Mucosa of descending colon (tissue), 3 donors: ENCODE data around the gene ALKBH4. TPM values are rescaled to one million over a fixed set of nuclear protein-coding genes. Genes with fewer than 3 reads are reported as not detected.

Experiments
- ATAC-seq: fragments of 200-7000 bp; cut with Tn5 transposase; one replicate; pipeline ENCODE4 v1.9.1; 2020; ENCODE audit warnings: mild to moderate bottlenecking, moderate library complexity
- DNase-seq, 3 donors: peaks; one replicate each; pipeline ENCODE4 v3.0.0-alpha.2; 2020
- H3K36me3 ChIP-seq: fragments of 200-600 bp; one replicate; pipeline ENCODE4 v1.8.0; 2021; ENCODE audit warnings: low read depth, mild to moderate bottlenecking
- H3K4me1 ChIP-seq: fragments of 200-600 bp; one replicate; pipeline ENCODE4 v1.8.0; 2021; ENCODE audit warnings: low read depth, mild to moderate bottlenecking
- H3K4me3 ChIP-seq: fragments of 200-600 bp; one replicate; pipeline ENCODE4 v1.8.0; 2021; ENCODE audit warnings: mild to moderate bottlenecking
- H3K9me3 ChIP-seq: fragments of 200-600 bp; one replicate; pipeline ENCODE4 v1.8.0; 2021; ENCODE audit warnings: mild to moderate bottlenecking
- CTCF ChIP-seq: fragments of 200-600 bp; IDR thresholded peaks from one replicate; pipeline ENCODE4 v1.8.0; 2022; ENCODE audit warnings: antibody characterized with exemption, mild to moderate bottlenecking
- intact Hi-C, 2 donors: fragments of 100-400 bp; cut with DNase I in 1 of 2; cut with micrococcal nuclease in 1 of 2; formaldehyde crosslinking; loops; one replicate each; pipeline versions ENCODE4 v1.11.0 to v1.11.1; 2022; cut with DNase I, micrococcal nuclease
- total RNA-seq, 3 donors: library from RNA; stranded (reverse); fragmentation: NEBNext Ultra II Directional in 2 of 3; extraction: Animal tissue kit (Norgen Biotek cat#: 25700) in 2 of 3; gene quantifications; one replicate each; pipeline versions ENCODE4 v1.2.1 to v1.2.4, GENCODE V29; 2021 to 2023
- donor health status: DM: no; HTN: no; CAD: no; lungs with moderate emphysema.
- donor health status: DM: no; HTN: no; CAD: no.
- donor health status: DM: no; HTN: yes; CAD: no.

ALKBH4 gene
- total RNA-seq, 3 donors from 2014 or later = 8.4 to 11.1 (median 10.0) TPM

DNA sequence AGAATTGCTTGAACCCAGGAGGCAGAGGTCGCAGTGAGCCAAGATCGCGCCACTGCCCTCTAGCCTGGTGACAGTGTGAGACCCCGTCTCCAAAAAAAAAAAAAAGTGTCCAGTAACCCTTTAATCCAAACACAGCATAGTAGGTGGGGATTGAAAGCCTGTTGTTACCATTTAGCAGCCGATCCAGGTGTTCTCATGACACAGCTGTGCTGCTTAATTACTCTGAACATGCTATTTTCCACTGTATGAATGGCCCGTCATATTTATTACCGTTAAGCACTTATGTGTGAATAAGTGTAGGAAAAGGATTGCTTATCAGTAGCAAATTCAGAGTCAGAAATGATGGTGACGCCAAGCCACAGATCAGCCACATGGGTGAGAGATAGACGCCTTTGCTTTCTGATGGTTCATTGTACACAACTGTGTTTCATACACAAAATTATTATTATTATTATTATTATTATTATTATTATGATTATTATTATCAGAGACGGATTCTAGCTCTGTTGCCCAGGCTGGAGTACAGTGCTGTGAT, 42.9 kb downstream of the ALKBH4 start:
- TF ChIP-seq CTCF = no peak
- Histone ChIP-seq H3K36me3 (peaks cover 3% of the 10 kb centered on the region), H3K4me3 (no peak overlapping the region), H3K4me1 (peaks cover 5% of the 10 kb centered on the region), H3K9me3 (no peaks in the 10 kb centered on the region)
- DNase-seq (no peak), ATAC-seq (no peak)
- intact Hi-C loops = no loop called here

DNA sequence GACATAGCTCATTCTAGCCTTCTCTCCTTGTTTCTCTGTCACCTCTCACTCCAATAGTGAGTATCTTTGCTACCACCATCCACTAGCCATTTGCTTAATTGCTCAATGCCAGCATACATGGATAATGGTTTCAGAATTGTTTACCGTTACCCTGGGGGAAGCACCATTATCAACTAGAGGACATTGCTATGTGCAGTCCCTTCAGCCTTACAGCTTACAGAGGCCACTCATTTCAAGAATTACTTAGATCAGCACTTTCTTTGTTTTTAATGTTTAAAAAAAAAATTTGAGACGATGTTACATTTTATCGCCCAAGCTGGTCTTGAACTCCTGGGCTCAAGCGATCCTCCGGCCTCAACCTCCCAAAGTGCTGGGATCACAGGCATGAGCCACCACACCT, 46.1 kb downstream of the ALKBH4 start:
- DNase-seq (no peak), ATAC-seq (no peak)
- H3K9me3 ChIP-seq = no peaks in the 10 kb centered on the region
- H3K4me1 ChIP-seq = peaks cover 5% of the 10 kb centered on the region
- H3K4me3 ChIP-seq = no peak overlapping the region
- intact Hi-C loops = no loop called here
- H3K36me3 ChIP-seq = peaks cover 3% of the 10 kb centered on the region
- TF ChIP-seq CTCF = no peak

GRCh38 chr7:102417105-102417504, 47.6 kb downstream of the ALKBH4 start:
- DNase-seq = no peak
- Histone ChIP-seq H3K9me3 (no peaks in the 10 kb centered on the region), H3K36me3 (peaks cover 3% of the 10 kb centered on the region), H3K4me3 (no peak overlapping the region), H3K4me1 (peaks cover 5% of the 10 kb centered on the region)
- ATAC-seq = peak; percentile 30
- TF ChIP-seq CTCF = no peak
- intact Hi-C loops = no loop called here

DNA sequence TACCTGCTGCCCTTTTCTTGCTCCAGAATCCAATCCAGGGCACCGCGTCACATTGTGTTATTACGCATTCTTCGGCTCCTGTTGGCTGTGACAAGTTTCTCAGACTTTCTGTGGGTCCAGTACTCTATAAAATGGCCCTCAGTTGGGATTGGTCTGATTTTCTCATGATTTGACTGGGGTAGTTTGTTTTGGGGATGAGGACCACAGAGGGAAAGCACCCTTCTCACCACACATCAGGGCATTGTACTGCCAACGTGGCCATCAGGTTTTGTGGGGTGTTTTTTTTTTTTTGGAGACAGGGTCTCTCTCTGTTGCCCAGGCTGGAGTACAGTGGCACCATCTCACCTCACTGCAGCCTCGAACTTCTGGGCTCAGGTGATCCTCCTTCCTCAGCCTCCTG, 48.3 kb downstream of the ALKBH4 start:
- Histone ChIP-seq H3K4me1 (peaks cover 5% of the 10 kb centered on the region), H3K36me3 (peaks cover 3% of the 10 kb centered on the region)
- intact Hi-C loops = no loop called here

GRCh38 chr7:102415685-102416225, 48.9 kb downstream of the ALKBH4 start:
- ATAC-seq = peak; percentile 75
- intact Hi-C loops = no loop called here
- Histone ChIP-seq H3K4me1 (peaks cover 5% of the 10 kb centered on the region), H3K9me3 (no peaks in the 10 kb centered on the region), H3K4me3 (no peak overlapping the region), H3K36me3 (no peaks in the 10 kb centered on the region)
- peak in 1 of 3 donors; percentile 79 for DNase-seq
- TF ChIP-seq CTCF = no peak

More for the DNA sequence above, 48.3 kb downstream of the ALKBH4 start:
- DNase-seq (no peak), ATAC-seq (no peak)
- H3K4me3 ChIP-seq = no peak overlapping the region
- H3K9me3 ChIP-seq = no peaks in the 10 kb centered on the region
- no peak for TF ChIP-seq CTCF
